Measurements from ENCODE around the gene COL6A3. TPM values are rescaled to one million over a fixed set of nuclear protein-coding genes. Genes with fewer than 3 reads are reported as not detected.
A peak's percentile ranks its signal among the peaks of the same experiment; 100 is the strongest.

COL6A3 gene
- polyA plus RNA-seq, 3 donors = not detected

DNA sequence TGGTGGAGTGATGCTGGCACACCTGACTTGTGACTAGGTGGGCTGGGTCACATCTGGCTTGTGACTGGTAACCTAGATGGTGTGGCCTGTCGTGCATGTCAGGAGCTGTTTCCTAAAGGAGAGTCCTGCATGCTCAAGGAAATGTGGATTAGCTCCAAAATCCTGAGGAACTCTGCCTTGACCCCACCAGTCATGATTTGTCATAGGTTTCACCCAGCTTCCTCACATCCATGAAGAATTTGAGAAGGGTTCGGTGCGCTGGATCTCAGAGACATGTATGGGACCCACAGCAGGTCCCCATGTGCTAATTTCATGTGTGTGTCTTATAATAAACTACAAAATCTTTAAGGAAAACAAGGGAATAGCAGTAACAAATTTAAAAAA lies 107.2 kb downstream of the COL6A3 start:
- H3K36me3 ChIP-seq (replicated peaks in 1 of 2; ENCODE audit: control insufficient read depth in 1 of 2, insufficient read depth in 2 of 2, low read length in 2 of 2) = no peaks in the 10 kb centered on the region
- peak overlapping the region; percentile 55 for H3K4me2 ChIP-seq (replicated peaks; ENCODE audit: extremely low read depth, low read length, poor library complexity, severe bottlenecking)
- WGBS (ENCODE audit: insufficient coverage) = 100% methylated on average over 1 of the region's 3 CpGs
- Mint-ChIP-seq H3K9me3 (peaks cover 10 to 32% (median 21%) of the 10 kb centered on the region in 7 donors), H3K36me3 (no peaks in the 10 kb centered on the region), H3K4me1 (peaks cover 25% of the 10 kb centered on the region), H3K27ac (peak overlapping the region in 3 of 7 donors; percentile 42 to 73 (median 55)), H3K27me3 (ENCODE audit: low read depth in 3 of 3) (no peaks in the 10 kb centered on the region), H3K4me3 (peak overlapping the region in 1 of 2 donors; percentile 82)
- no peak for DNase-seq
- H3K27ac ChIP-seq (ENCODE audit: low read depth in 1 of 2, low read length in 2 of 2) = peak overlapping the region in 1 of 2 donors; percentile 2
- peak overlapping the region in 1 of 3 experiments; percentile 33 for H3K4me3 ChIP-seq (replicated peaks in 1 of 3; ENCODE audit: low read depth in 2 of 3, low read length in 3 of 3)
- peaks cover 13 to 16% of the 10 kb centered on the region in 2 donors for H3K4me1 ChIP-seq (ENCODE audit: control insufficient read depth in 1 of 2, insufficient read depth in 2 of 2, low read length in 2 of 2)
- H4K20me1 ChIP-seq (ENCODE audit: insufficient read depth, low read length) = no peaks in the 10 kb centered on the region
- intact Hi-C loops (cut with micrococcal nuclease) = no loop called here
- H3K27me3 ChIP-seq (ENCODE audit: control insufficient read depth in 2 of 2, insufficient read depth in 2 of 2, low read length in 2 of 2) = no peaks in the 10 kb centered on the region
- no peak overlapping the region for H3K9ac ChIP-seq (ENCODE audit: insufficient read depth, low read length, poor library complexity, severe bottlenecking)
- no peaks in the 10 kb centered on the region for H3K79me2 ChIP-seq (ENCODE audit: insufficient read depth, low read length)
- TF ChIP-seq, protein P1, sequence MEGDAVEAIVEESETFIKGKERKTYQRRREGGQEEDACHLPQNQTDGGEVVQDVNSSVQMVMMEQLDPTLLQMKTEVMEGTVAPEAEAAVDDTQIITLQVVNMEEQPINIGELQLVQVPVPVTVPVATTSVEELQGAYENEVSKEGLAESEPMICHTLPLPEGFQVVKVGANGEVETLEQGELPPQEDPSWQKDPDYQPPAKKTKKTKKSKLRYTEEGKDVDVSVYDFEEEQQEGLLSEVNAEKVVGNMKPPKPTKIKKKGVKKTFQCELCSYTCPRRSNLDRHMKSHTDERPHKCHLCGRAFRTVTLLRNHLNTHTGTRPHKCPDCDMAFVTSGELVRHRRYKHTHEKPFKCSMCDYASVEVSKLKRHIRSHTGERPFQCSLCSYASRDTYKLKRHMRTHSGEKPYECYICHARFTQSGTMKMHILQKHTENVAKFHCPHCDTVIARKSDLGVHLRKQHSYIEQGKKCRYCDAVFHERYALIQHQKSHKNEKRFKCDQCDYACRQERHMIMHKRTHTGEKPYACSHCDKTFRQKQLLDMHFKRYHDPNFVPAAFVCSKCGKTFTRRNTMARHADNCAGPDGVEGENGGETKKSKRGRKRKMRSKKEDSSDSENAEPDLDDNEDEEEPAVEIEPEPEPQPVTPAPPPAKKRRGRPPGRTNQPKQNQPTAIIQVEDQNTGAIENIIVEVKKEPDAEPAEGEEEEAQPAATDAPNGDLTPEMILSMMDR (IDR thresholded peaks at IDR 0.05) = no peak
- peaks cover 5 to 13% of the 10 kb centered on the region in 2 donors for H3K9me3 ChIP-seq (replicated peaks in 1 of 2; ENCODE audit: control insufficient read depth in 1 of 2, insufficient read depth in 1 of 2, low read length in 2 of 2)
- peak overlapping the region; percentile 53 for H2AFZ ChIP-seq (ENCODE audit: insufficient read depth, low read depth, low read length, poor library complexity, severe bottlenecking)

DNA sequence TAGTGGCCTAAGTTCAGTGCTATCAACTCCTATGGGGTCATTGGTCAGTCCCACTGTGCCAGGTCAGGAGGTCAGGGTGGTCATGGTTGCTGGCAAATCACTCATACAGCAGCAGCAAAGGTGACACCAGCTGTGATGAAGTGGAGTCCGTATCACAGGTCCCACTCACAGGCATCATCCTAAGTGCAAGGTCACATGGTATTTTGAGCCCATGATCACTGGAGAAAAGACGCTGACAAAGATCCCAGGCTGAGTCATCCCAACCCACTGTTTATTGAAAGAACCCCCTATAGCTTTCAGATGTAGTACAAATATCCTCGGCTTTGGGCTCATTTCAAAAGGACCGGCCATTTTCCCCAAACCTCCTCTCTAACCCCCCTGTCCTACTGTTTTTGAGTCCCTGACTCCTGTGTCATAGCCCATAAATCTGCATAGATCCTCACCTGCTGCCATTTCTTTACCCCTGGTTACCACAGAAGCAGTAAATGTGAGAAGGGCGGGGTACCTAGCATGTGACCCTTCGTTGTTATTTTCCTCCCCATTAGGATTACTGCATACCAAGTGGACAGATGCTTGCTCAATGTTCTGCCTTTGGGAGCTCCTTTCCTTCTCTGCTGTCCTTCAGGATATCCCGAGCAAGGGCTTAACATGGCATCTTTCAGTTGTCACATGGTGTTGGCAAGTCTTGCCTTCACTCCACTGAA lies 107.7 kb downstream of the COL6A3 start:
- no peak for DNase-seq
- intact Hi-C loops (cut with micrococcal nuclease) = no loop called here
- H3K4me3 Mint-ChIP-seq = peak overlapping the region in 1 of 2 donors; percentile 82
- peaks cover 13 to 16% of the 10 kb centered on the region in 2 donors for H3K4me1 ChIP-seq (ENCODE audit: control insufficient read depth in 1 of 2, insufficient read depth in 2 of 2, low read length in 2 of 2)
- no peak overlapping the region for H3K27ac ChIP-seq (ENCODE audit: low read depth in 1 of 2, low read length in 2 of 2)
- H3K9ac ChIP-seq (ENCODE audit: insufficient read depth, low read length, poor library complexity, severe bottlenecking) = no peak overlapping the region
- H3K36me3 Mint-ChIP-seq = no peaks in the 10 kb centered on the region
- no peaks in the 10 kb centered on the region for H4K20me1 ChIP-seq (ENCODE audit: insufficient read depth, low read length)
- H3K9me3 ChIP-seq (replicated peaks in 1 of 2; ENCODE audit: control insufficient read depth in 1 of 2, insufficient read depth in 1 of 2, low read length in 2 of 2) = peaks cover 5 to 13% of the 10 kb centered on the region in 2 donors
- no peaks in the 10 kb centered on the region for H3K27me3 Mint-ChIP-seq (ENCODE audit: low read depth in 3 of 3)
- H3K9me3 Mint-ChIP-seq = peaks cover 13 to 34% (median 22%) of the 10 kb centered on the region in 7 donors
- TF ChIP-seq, protein P1 (IDR thresholded peaks at IDR 0.05) = no peak
- no peaks in the 10 kb centered on the region for H3K79me2 ChIP-seq (ENCODE audit: insufficient read depth, low read length)
- H3K4me3 ChIP-seq (replicated peaks in 1 of 3; ENCODE audit: low read depth in 2 of 3, low read length in 3 of 3) = peak overlapping the region in 1 of 3 experiments; percentile 33
- H3K4me1 Mint-ChIP-seq = peaks cover 25% of the 10 kb centered on the region
- H2AFZ ChIP-seq (ENCODE audit: insufficient read depth, low read depth, low read length, poor library complexity, severe bottlenecking) = no peak overlapping the region
- 78% methylated on average over 7 of the region's 7 CpGs for WGBS (ENCODE audit: insufficient coverage)
- peak overlapping the region in 2 of 7 donors; percentile 55 to 73 for H3K27ac Mint-ChIP-seq
- no peaks in the 10 kb centered on the region for H3K36me3 ChIP-seq (replicated peaks in 1 of 2; ENCODE audit: control insufficient read depth in 1 of 2, insufficient read depth in 2 of 2, low read length in 2 of 2)
- H3K27me3 ChIP-seq (ENCODE audit: control insufficient read depth in 2 of 2, insufficient read depth in 2 of 2, low read length in 2 of 2) = no peaks in the 10 kb centered on the region
- H3K4me2 ChIP-seq (replicated peaks; ENCODE audit: extremely low read depth, low read length, poor library complexity, severe bottlenecking) = no peak overlapping the region

All from CD14-positive monocyte (primary cell).